SK-N-SH (cell line): ENCODE data around the gene HERC4. TPM values are rescaled to one million over a fixed set of nuclear protein-coding genes. Genes with fewer than 3 reads are reported as not detected.
A peak's percentile ranks its signal among the peaks of the same experiment; 100 is the strongest.

Source experiments
- CTCF ChIA-PET: fragments of 300-600, 350-600 bp; formaldehyde crosslinking; extraction: SDS; loops from one replicate; lab custom pipeline; 2021; lab: Yijun Ruan, JAX
- POLR2A ChIA-PET: fragments of 350-600 bp; sonication (Branson Sonifier 250); formaldehyde crosslinking; extraction: SDS; loops from one replicate; lab custom pipeline; 2020; ENCODE audit warnings: antibody characterized with exemption, inconsistent platforms; lab: Yijun Ruan, JAX
- DNase-seq: peaks from one replicate; pipeline ENCODE4 v3.0.0; 2012
- H2AFZ ChIP-seq: fragments of 200-600 bp; sonication (generic); 2 replicates; pipeline ENCODE4 v1.8.1; 2016; ENCODE audit warnings: antibody characterized with exemption, mild to moderate bottlenecking, low read depth
- H3F3A ChIP-seq: fragments of 200-600 bp; sonication (generic); replicated peaks from 2 replicates; pipeline ENCODE3; 2016; ENCODE audit warnings: antibody characterized with exemption, mild to moderate bottlenecking; ENCODE audit not compliant: insufficient read depth
- H3K27ac ChIP-seq, 2 experiments: fragments of 200-500 bp in 1 of 2; fragments of 200-600 bp in 1 of 2; sonication (Bioruptor generic) in 1 of 2; sonication (generic), shearing (Covaris generic) in 1 of 2; 2 replicates each; pipeline versions ENCODE4 v1.5.1 to v1.6.1; 2014 to 2016; ENCODE audit warnings: low read depth in 2 of 2, inconsistent platforms in 1 of 2, low read length in 1 of 2, mild to moderate bottlenecking in 1 of 2, mixed read lengths in 1 of 2
- H3K27me3 ChIP-seq: fragments of 200-600 bp; sonication (generic), shearing (Covaris generic); 2 replicates; pipeline ENCODE4 v1.6.1; 2016; ENCODE audit warnings: mixed run types; ENCODE audit not compliant: insufficient read depth
- H3K36me3 ChIP-seq, 2 experiments: fragments of 200-500 bp in 1 of 2; fragments of 200-600 bp in 1 of 2; sonication (Bioruptor generic) in 1 of 2; sonication (generic) in 1 of 2; replicated peaks in 1 of 2; 2 replicates each; pipeline versions ENCODE3 to v1.5.1; 2014 to 2016; ENCODE audit warnings: low read length in 1 of 2, mild to moderate bottlenecking in 1 of 2; ENCODE audit not compliant: insufficient read depth in 2 of 2, control insufficient read depth in 1 of 2
- H3K4me1 ChIP-seq, 2 experiments: fragments of 200-500 bp in 1 of 2; fragments of 200-600 bp in 1 of 2; sonication (Bioruptor generic) in 1 of 2; sonication (generic), shearing (Covaris generic) in 1 of 2; 2 replicates each; pipeline versions ENCODE4 v1.5.1 to v1.6.1; 2014 to 2016; ENCODE audit warnings: low read depth in 1 of 2, low read length in 1 of 2, mixed run types in 1 of 2; ENCODE audit not compliant: insufficient read depth in 2 of 2, control insufficient read depth in 1 of 2
- H3K4me2 ChIP-seq: fragments of 200-600 bp; sonication (generic), shearing (Covaris generic); 2 replicates; pipeline ENCODE4 v1.6.1; 2017; ENCODE audit warnings: mixed run types
- H3K4me3 ChIP-seq, 2 experiments: fragments of 200-500 bp in 1 of 2; fragments of 200-600 bp in 1 of 2; sonication (Bioruptor generic) in 1 of 2; sonication (generic), shearing (Covaris generic) in 1 of 2; 2 replicates each; pipeline versions ENCODE4 v1.5.1 to v1.8.1; 2014 to 2016; ENCODE audit warnings: low read depth in 2 of 2, inconsistent platforms in 1 of 2, low read length in 1 of 2, mild to moderate bottlenecking in 1 of 2, mixed read lengths in 1 of 2, moderate library complexity in 1 of 2
- H3K79me2 ChIP-seq: fragments of 200-600 bp; sonication (generic); 2 replicates; pipeline ENCODE4 v1.8.1; 2017; ENCODE audit warnings: mild to moderate bottlenecking; ENCODE audit not compliant: insufficient read depth
- H3K9ac ChIP-seq: fragments of 200-600 bp; sonication (generic); 2 replicates; pipeline ENCODE4 v1.6.1; 2017; ENCODE audit warnings: mixed run types
- H3K9me2 ChIP-seq: fragments of 200-600 bp; sonication (generic); 2 replicates; pipeline ENCODE4 v1.6.1; 2017; ENCODE audit warnings: mixed run types
- H3K9me3 ChIP-seq: fragments of 200-600 bp; sonication (generic); 2 replicates; pipeline ENCODE4 v1.6.1; 2017; ENCODE audit warnings: mixed run types, mild to moderate bottlenecking, moderate library complexity
- H4K20me1 ChIP-seq: fragments of 200-600 bp; sonication (generic); 2 replicates; pipeline ENCODE4 v1.6.1; 2017; ENCODE audit warnings: mild to moderate bottlenecking, mixed run types; ENCODE audit not compliant: insufficient read depth
- CHD2 ChIP-seq: fragments of 150-350 bp; IDR thresholded peaks from 2 replicates; pipeline ENCODE4 v1.6.1; 2018; ENCODE audit warnings: low read length; ENCODE audit not compliant: partially characterized antibody
- GABPA ChIP-seq: IDR thresholded peaks from 2 replicates; pipeline ENCODE4 v1.4.0; 2012; ENCODE audit warnings: low read depth, mild to moderate bottlenecking
- GATA2 ChIP-seq: sonication (generic); formaldehyde crosslinking; IDR thresholded peaks from 2 replicates; pipeline ENCODE4 v1.5.0; 2020; ENCODE audit warnings: mild to moderate bottlenecking, missing genetic modification reagents
- MXI1 ChIP-seq: IDR thresholded peaks from 2 replicates; pipeline ENCODE4 v1.6.1; 2012; ENCODE audit warnings: mild to moderate bottlenecking, low read depth, low read length, improper control_type of control experiment
- NFIC ChIP-seq: IDR thresholded peaks from 2 replicates; pipeline ENCODE4 v1.4.0; 2012; ENCODE audit warnings: borderline replicate concordance
- RAD21 ChIP-seq: IDR thresholded peaks from 2 replicates; pipeline ENCODE4 v1.6.1; 2012; ENCODE audit warnings: mild to moderate bottlenecking, low read length
- TAF1 ChIP-seq: IDR thresholded peaks from 2 replicates; pipeline ENCODE4 v1.6.1; 2012; ENCODE audit warnings: low read depth, mild to moderate bottlenecking, low read length, moderate library complexity, borderline replicate concordance
- whole genome bisulfite sequencing: methylation state at CpG from one replicate; pipeline ENCODE4 v1.1.6; 2017; ENCODE audit warnings: low lambda C conversion rate; 5-methylcytosine and 5-hydroxymethylcytosine counted together
- polyA plus RNA-seq, 3 experiments: library from polyadenylated mRNA; depleted of rRNA; stranded (reverse); fragments of >200 nt; gene quantifications; 2 replicates each; pipeline ENCODE4 v1.2.3, GENCODE V29; 2012
- TF ChIP-seq, protein P1 (sequence below): IDR thresholded peaks from 2 replicates; pipeline ENCODE4 v1.4.0; 2012; ENCODE audit warnings: low read depth, borderline replicate concordance
- TF ChIP-seq, protein P2 (sequence below): IDR thresholded peaks from 2 replicates; pipeline ENCODE4 v1.6.1; 2012; ENCODE audit warnings: mild to moderate bottlenecking, low read depth, low read length, moderate library complexity

Gene HERC4
- polyA plus RNA-seq, 1 of the 3 experiments (the other 2 are of a cell fraction) = 16.2 TPM

DNA sequence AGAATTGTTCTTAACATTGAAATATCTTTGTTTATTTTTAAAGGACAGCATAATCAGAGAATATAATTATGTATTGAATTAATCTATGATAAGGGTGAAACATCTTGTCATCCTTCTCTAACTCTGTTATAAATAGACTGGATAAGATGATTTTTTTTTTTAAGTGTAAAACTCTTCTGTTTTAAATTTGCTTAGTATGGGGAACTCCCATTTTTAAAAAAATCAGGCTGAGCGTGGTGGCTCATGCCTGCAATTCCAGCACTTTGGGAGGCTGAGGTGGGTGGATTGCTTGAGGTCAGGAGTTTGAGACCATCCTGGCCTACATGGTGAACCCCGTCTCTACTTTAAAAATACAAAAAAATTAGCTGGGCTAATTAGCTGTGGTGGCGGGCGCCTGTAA lies 9.4 kb upstream of the HERC4 start:
- Histone ChIP-seq H4K20me1 (no peaks in the 10 kb centered on the region), H3K9me2 (no peaks in the 10 kb centered on the region), H3K4me1 (peaks cover 0 to 32% of the 10 kb centered on the region in 2 experiments; a peak in 2 of 4 replicates), H3K9me3 (no peaks in the 10 kb centered on the region), H2AFZ (peak overlapping the region; percentile 64; the same call in 1 of the 2 replicates), H3K27me3 (no peaks in the 10 kb centered on the region), H3K9ac (no peak overlapping the region), H3K4me3 (no peak overlapping the region), H3K27ac (peak overlapping the region in 1 of 2 experiments; percentile 55; a peak in 1 of 4 replicates), H3K36me3 (no peaks in the 10 kb centered on the region), H3K4me2 (no peak overlapping the region), H3F3A (peaks cover 10% of the 10 kb centered on the region), H3K79me2 (no peaks in the 10 kb centered on the region)
- no peak for TF ChIP-seq NFIC
- ChIA-PET CTCF (interaction anchor here (2.3 to 4.4 kb wide), 2 partner anchors 72 to 217 kb away, joined by 9 to 50 read pairs; no protein-coding TSS in a partner anchor), POLR2A (no interaction called here)
- no peak for DNase-seq
- WGBS = 89% methylated on average over 4 of the region's 4 CpGs

DNA sequence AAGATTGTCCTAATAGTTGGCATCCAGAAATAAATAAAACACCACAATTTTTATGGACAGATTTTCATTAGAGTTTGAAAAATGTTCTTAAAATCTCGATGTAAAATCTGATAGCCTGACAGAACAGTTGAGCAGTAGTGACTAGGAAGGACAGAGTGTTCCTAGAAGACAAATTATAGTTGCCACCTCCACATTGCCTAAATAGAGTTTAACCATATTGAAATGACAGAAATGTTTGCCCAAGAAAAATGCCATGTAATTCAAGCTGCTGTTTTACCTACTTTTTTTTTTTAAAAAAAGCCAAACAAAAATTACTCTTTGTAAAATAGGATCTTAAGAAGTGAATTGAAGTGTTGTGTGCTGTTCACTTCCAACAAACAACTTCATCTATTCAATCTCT lies 8.9 kb upstream of the HERC4 start:
- Histone ChIP-seq H3K4me2 (no peak overlapping the region), H3K4me3 (no peak overlapping the region), H3K27me3 (no peaks in the 10 kb centered on the region), H3K4me1 (peaks cover 0 to 32% of the 10 kb centered on the region in 2 experiments; a peak in 2 of 4 replicates), H3K9me3 (no peaks in the 10 kb centered on the region), H4K20me1 (no peaks in the 10 kb centered on the region), H2AFZ (peak overlapping the region; percentile 64; the same call in 1 of the 2 replicates), H3K79me2 (no peaks in the 10 kb centered on the region), H3K36me3 (no peaks in the 10 kb centered on the region), H3K9ac (no peak overlapping the region), H3K27ac (peak overlapping the region in 1 of 2 experiments; percentile 55; a peak in 1 of 4 replicates), H3F3A (peaks cover 10% of the 10 kb centered on the region)
- POLR2A ChIA-PET = no interaction called here
- CTCF ChIA-PET = interaction anchor here (1.3 to 4.4 kb wide), 3 partner anchors 72 to 218 kb away, joined by 6 to 50 read pairs (median 9); no protein-coding TSS in a partner anchor
- no peak for DNase-seq
- no peak for TF ChIP-seq CHD2
- TF ChIP-seq TAF1 = no peak
- TF ChIP-seq, protein P1, sequence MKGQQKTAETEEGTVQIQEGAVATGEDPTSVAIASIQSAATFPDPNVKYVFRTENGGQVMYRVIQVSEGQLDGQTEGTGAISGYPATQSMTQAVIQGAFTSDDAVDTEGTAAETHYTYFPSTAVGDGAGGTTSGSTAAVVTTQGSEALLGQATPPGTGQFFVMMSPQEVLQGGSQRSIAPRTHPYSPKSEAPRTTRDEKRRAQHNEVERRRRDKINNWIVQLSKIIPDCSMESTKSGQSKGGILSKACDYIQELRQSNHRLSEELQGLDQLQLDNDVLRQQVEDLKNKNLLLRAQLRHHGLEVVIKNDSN = no peak
- TF ChIP-seq, protein P2, sequence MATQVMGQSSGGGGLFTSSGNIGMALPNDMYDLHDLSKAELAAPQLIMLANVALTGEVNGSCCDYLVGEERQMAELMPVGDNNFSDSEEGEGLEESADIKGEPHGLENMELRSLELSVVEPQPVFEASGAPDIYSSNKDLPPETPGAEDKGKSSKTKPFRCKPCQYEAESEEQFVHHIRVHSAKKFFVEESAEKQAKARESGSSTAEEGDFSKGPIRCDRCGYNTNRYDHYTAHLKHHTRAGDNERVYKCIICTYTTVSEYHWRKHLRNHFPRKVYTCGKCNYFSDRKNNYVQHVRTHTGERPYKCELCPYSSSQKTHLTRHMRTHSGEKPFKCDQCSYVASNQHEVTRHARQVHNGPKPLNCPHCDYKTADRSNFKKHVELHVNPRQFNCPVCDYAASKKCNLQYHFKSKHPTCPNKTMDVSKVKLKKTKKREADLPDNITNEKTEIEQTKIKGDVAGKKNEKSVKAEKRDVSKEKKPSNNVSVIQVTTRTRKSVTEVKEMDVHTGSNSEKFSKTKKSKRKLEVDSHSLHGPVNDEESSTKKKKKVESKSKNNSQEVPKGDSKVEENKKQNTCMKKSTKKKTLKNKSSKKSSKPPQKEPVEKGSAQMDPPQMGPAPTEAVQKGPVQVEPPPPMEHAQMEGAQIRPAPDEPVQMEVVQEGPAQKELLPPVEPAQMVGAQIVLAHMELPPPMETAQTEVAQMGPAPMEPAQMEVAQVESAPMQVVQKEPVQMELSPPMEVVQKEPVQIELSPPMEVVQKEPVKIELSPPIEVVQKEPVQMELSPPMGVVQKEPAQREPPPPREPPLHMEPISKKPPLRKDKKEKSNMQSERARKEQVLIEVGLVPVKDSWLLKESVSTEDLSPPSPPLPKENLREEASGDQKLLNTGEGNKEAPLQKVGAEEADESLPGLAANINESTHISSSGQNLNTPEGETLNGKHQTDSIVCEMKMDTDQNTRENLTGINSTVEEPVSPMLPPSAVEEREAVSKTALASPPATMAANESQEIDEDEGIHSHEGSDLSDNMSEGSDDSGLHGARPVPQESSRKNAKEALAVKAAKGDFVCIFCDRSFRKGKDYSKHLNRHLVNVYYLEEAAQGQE = no peak
- TF ChIP-seq RAD21 = no peak
- TF ChIP-seq MXI1 = no peak
- no peak for TF ChIP-seq GATA2
- TF ChIP-seq GABPA = no peak
- TF ChIP-seq, all 33 proteins: peak for 0
- 59% methylated on average over 1 of the region's 1 CpG for WGBS
- no peaks in the 10 kb centered on the region for H3K9me2 ChIP-seq
